Muscle layer of colon (tissue), 2 donors: ENCODE results near the gene CLEC2D.
"Not testable (repeated sequence)": the region's sequence is repeated elsewhere in the genome, so short reads cannot be mapped to it uniquely, and the experiment has no call there.

Source experiments
- H3K27ac ChIP-seq: one replicate; pipeline ENCODE4 v1.7.0; 2013; ENCODE audit warnings: low read depth, mild to moderate bottlenecking, low read length, moderate library complexity
- H3K27me3 ChIP-seq, 2 donors: one replicate each; pipeline ENCODE4 v1.7.0; 2013; ENCODE audit warnings: low read length in 2 of 2, mild to moderate bottlenecking in 2 of 2; ENCODE audit not compliant: insufficient read depth in 2 of 2, control insufficient read depth in 1 of 2
- H3K36me3 ChIP-seq: one replicate; pipeline ENCODE4 v1.7.0; 2013; ENCODE audit warnings: mild to moderate bottlenecking, low read length; ENCODE audit not compliant: insufficient read depth
- H3K4me1 ChIP-seq: one replicate; pipeline ENCODE4 v1.7.0; 2013; ENCODE audit warnings: mild to moderate bottlenecking, low read length; ENCODE audit not compliant: insufficient read depth
- H3K4me3 ChIP-seq, 2 donors: one replicate each; pipeline ENCODE4 v1.7.0; 2013; ENCODE audit warnings: low read length in 2 of 2, low read depth in 1 of 2, mild to moderate bottlenecking in 1 of 2, moderate library complexity in 1 of 2
- H3K9ac ChIP-seq: one replicate; pipeline ENCODE4 v1.7.0; 2013; ENCODE audit warnings: low read length
- H3K9me3 ChIP-seq: one replicate; pipeline ENCODE4 v1.7.0; 2013; ENCODE audit warnings: mild to moderate bottlenecking, low read length
- donor health status: abdominal sarcoma.
- donor health status: Adenocarcinoma of cecum.

CLEC2D gene

GRCh38 chr12:9702255-9702654, 32.7 kb downstream of the CLEC2D start:
- Histone ChIP-seq H3K9me3 (no peaks in the 10 kb centered on the region), H3K27ac (no peak overlapping the region), H3K4me1 (peaks cover 10% of the 10 kb centered on the region), H3K27me3 (no peaks in the 10 kb centered on the region), H3K9ac (no peak overlapping the region), H3K36me3 (no peaks in the 10 kb centered on the region), H3K4me3 (no peak overlapping the region)

- H3K9ac ChIP-seq, H3K27me3 ChIP-seq, H3K36me3 ChIP-seq, H3K9me3 ChIP-seq, H3K4me3 ChIP-seq, H3K4me1 ChIP-seq, H3K27ac ChIP-seq: not testable (repeated sequence)
Observed at GRCh38 chr12:9704561-9704960, 35.0 kb downstream of the CLEC2D start.

- Histone ChIP-seq H3K36me3 (no peaks in the 10 kb centered on the region), H3K27me3 (no peaks in the 10 kb centered on the region), H3K27ac (no peak overlapping the region), H3K4me3 (no peak overlapping the region), H3K9me3 (no peaks in the 10 kb centered on the region), H3K9ac (no peak overlapping the region), H3K4me1 (no peaks in the 10 kb centered on the region)
Observed at GRCh38 chr12:9706086-9706685, 36.7 kb downstream of the CLEC2D start.

- Histone ChIP-seq H3K27ac (no peak overlapping the region), H3K9ac (no peak overlapping the region), H3K36me3 (no peaks in the 10 kb centered on the region), H3K9me3 (no peaks in the 10 kb centered on the region), H3K4me1 (no peaks in the 10 kb centered on the region), H3K27me3 (no peaks in the 10 kb centered on the region), H3K4me3 (no peak overlapping the region)
Observed at GRCh38 chr12:9707356-9707755, 37.8 kb downstream of the CLEC2D start.

- Histone ChIP-seq H3K9me3 (no peaks in the 10 kb centered on the region), H3K36me3 (no peaks in the 10 kb centered on the region), H3K4me3 (no peak overlapping the region), H3K27me3 (no peaks in the 10 kb centered on the region), H3K9ac (no peak overlapping the region), H3K4me1 (no peaks in the 10 kb centered on the region), H3K27ac (no peak overlapping the region)
Observed at GRCh38 chr12:9707864-9708808, 38.6 kb downstream of the CLEC2D start.

- Histone ChIP-seq H3K4me1 (no peaks in the 10 kb centered on the region), H3K27me3 (no peaks in the 10 kb centered on the region), H3K9me3 (no peaks in the 10 kb centered on the region), H3K4me3 (no peak overlapping the region), H3K27ac (no peak overlapping the region), H3K36me3 (no peaks in the 10 kb centered on the region), H3K9ac (no peak overlapping the region)
Observed at GRCh38 chr12:9708853-9709252, 39.3 kb downstream of the CLEC2D start.

- no peaks in the 10 kb centered on the region for H3K4me1 ChIP-seq
- no peak overlapping the region for H3K4me3 ChIP-seq
- no peak overlapping the region for H3K9ac ChIP-seq
- H3K36me3 ChIP-seq = no peaks in the 10 kb centered on the region
- no peaks in the 10 kb centered on the region for H3K9me3 ChIP-seq
- no peak overlapping the region for H3K27ac ChIP-seq
- no peaks in the 10 kb centered on the region for H3K27me3 ChIP-seq
Observed at GRCh38 chr12:9710584-9711375, 41.3 kb downstream of the CLEC2D start.

- Histone ChIP-seq H3K36me3 (no peaks in the 10 kb centered on the region), H3K9ac (no peak overlapping the region), H3K9me3 (no peaks in the 10 kb centered on the region), H3K27me3 (no peaks in the 10 kb centered on the region), H3K4me1 (no peaks in the 10 kb centered on the region), H3K27ac (no peak overlapping the region), H3K4me3 (no peak overlapping the region)
Observed at GRCh38 chr12:9711664-9712063, 42.2 kb downstream of the CLEC2D start.

GRCh38 chr12:9713032-9713558, 43.6 kb downstream of the CLEC2D start:
- not testable (repeated sequence) for H3K27me3 ChIP-seq, H3K4me3 ChIP-seq, H3K36me3 ChIP-seq, H3K27ac ChIP-seq, H3K9me3 ChIP-seq, H3K9ac ChIP-seq, H3K4me1 ChIP-seq

GRCh38 chr12:9717070-9717925, 47.8 kb downstream of the CLEC2D start:
- no peaks in the 10 kb centered on the region for H3K27me3 ChIP-seq
- H3K9me3 ChIP-seq = no peaks in the 10 kb centered on the region
- H3K27ac ChIP-seq = no peak overlapping the region
- H3K9ac ChIP-seq = no peak overlapping the region
- H3K4me1 ChIP-seq = no peaks in the 10 kb centered on the region
- H3K4me3 ChIP-seq = no peak overlapping the region
- H3K36me3 ChIP-seq = no peaks in the 10 kb centered on the region
